HG03025 (cell line): Measurements from ENCODE around the gene CLCN6.

Experiments
- ATAC-seq: cut with Tn5 transposase; IDR thresholded peaks from one replicate; pipeline ENCODE4 v1.9.1; 2021; ENCODE audit warnings: mild to moderate bottlenecking, moderate library complexity; ENCODE audit not compliant: unreplicated experiment, low FRiP score

CLCN6 gene

GRCh38 chr1:11874624-11875023 is 68.6 kb downstream of the CLCN6 start:
- no peak for ATAC-seq

GRCh38 chr1:11875094-11875493 is 69.1 kb downstream of the CLCN6 start:
- no peak for ATAC-seq

GRCh38 chr1:11877074-11877473 is 71.1 kb downstream of the CLCN6 start:
- ATAC-seq = no peak

GRCh38 chr1:11878081-11878890 is 72.3 kb downstream of the CLCN6 start:
- no peak for ATAC-seq

GRCh38 chr1:11878891-11879190 is 72.8 kb downstream of the CLCN6 start:
- no peak for ATAC-seq

- no peak for ATAC-seq
These were observed 73.6 kb downstream of the CLCN6 start for GRCh38 chr1:11879311-11880180.

- ATAC-seq = no peak
These were observed 74.2 kb downstream of the CLCN6 start for GRCh38 chr1:11880181-11880575.

- ATAC-seq = no peak
These were observed 75.1 kb downstream of the CLCN6 start for GRCh38 chr1:11880911-11881748.

GRCh38 chr1:11881749-11882441 is 75.9 kb downstream of the CLCN6 start:
- ATAC-seq = no peak

GRCh38 chr1:11882814-11883538 is 77.0 kb downstream of the CLCN6 start:
- ATAC-seq = no peak

- no peak for ATAC-seq
These were observed 79.9 kb downstream of the CLCN6 start for GRCh38 chr1:11885916-11886315.

GRCh38 chr1:11886986-11887665 is 81.1 kb downstream of the CLCN6 start:
- ATAC-seq = no peak

- no peak for ATAC-seq
These were observed 81.6 kb downstream of the CLCN6 start for GRCh38 chr1:11887666-11888007.

- ATAC-seq = no peak
These were observed 82.3 kb downstream of the CLCN6 start for GRCh38 chr1:11888206-11888876.

GRCh38 chr1:11888877-11889208 is 82.9 kb downstream of the CLCN6 start:
- ATAC-seq = no peak

GRCh38 chr1:11891433-11892186 is 85.6 kb downstream of the CLCN6 start:
- ATAC-seq = no peak
